H9 (cell line): ENCODE measurements around the gene C1orf56. TPM values are rescaled to one million over a fixed set of nuclear protein-coding genes. Genes with fewer than 3 reads are reported as not detected.

ENCODE experiments used
- DNase-seq: peaks from one replicate; pipeline ENCODE4 v3.0.0-alpha.2; 2017
- H2AFZ ChIP-seq: one replicate; pipeline ENCODE4 v1.6.1; 2013; ENCODE audit warnings: mild to moderate bottlenecking, low read length, control low read depth, moderate library complexity
- H2AK5ac ChIP-seq: 2 replicates; pipeline ENCODE4 v1.6.1; 2013; ENCODE audit warnings: low read length, control low read depth, mixed read lengths; ENCODE audit not compliant: insufficient read length
- H2BK120ac ChIP-seq: one replicate; pipeline ENCODE4 v1.6.1; 2013; ENCODE audit warnings: low read depth, mild to moderate bottlenecking, low read length, control low read depth, inconsistent platforms; ENCODE audit not compliant: poor library complexity, severe bottlenecking
- H2BK12ac ChIP-seq: 2 replicates; pipeline ENCODE4 v1.6.1; 2013; ENCODE audit warnings: low read length, control low read depth, mixed read lengths, low read depth; ENCODE audit not compliant: insufficient read length
- H2BK15ac ChIP-seq: 2 replicates; pipeline ENCODE4 v1.6.1; 2013; ENCODE audit warnings: low read depth, low read length, control low read depth
- H2BK20ac ChIP-seq: one replicate; pipeline ENCODE4 v1.6.1; 2013; ENCODE audit warnings: low read depth, mild to moderate bottlenecking, low read length, control low read depth, inconsistent platforms; ENCODE audit not compliant: poor library complexity, severe bottlenecking
- H2BK5ac ChIP-seq: 2 replicates; pipeline ENCODE4 v1.6.1; 2013; ENCODE audit warnings: low read length, control low read depth, mixed read lengths; ENCODE audit not compliant: insufficient read length
- H3K14ac ChIP-seq: 2 replicates; pipeline ENCODE4 v1.6.1; 2013; ENCODE audit warnings: low read length, control low read depth; ENCODE audit not compliant: insufficient read depth
- H3K18ac ChIP-seq: 2 replicates; pipeline ENCODE4 v1.6.1; 2013; ENCODE audit warnings: low read depth, mild to moderate bottlenecking, mixed read lengths, low read length, control low read depth; ENCODE audit not compliant: insufficient read length
- H3K23ac ChIP-seq: 2 replicates; pipeline ENCODE4 v1.6.1; 2013; ENCODE audit warnings: low read length, control low read depth, mixed read lengths, low read depth; ENCODE audit not compliant: insufficient read length
- H3K23me2 ChIP-seq: 2 replicates; pipeline ENCODE4 v1.6.1; 2013; ENCODE audit warnings: low read depth, mild to moderate bottlenecking, mixed read lengths, low read length, control low read depth; ENCODE audit not compliant: insufficient read length, poor library complexity, severe bottlenecking
- H3K27ac ChIP-seq: 2 replicates; pipeline ENCODE4 v1.5.1; 2013; ENCODE audit warnings: low read length, control low read depth, mixed read lengths, low read depth; ENCODE audit not compliant: insufficient read length
- H3K27me3 ChIP-seq: 2 replicates; pipeline ENCODE4 v1.6.1; 2013; ENCODE audit warnings: low read length, control low read depth, inconsistent platforms; ENCODE audit not compliant: insufficient read depth
- H3K4ac ChIP-seq: 2 replicates; pipeline ENCODE4 v1.6.1; 2013; ENCODE audit warnings: low read depth, mild to moderate bottlenecking, control low read depth, inconsistent platforms, low read length, moderate library complexity
- H3K4me1 ChIP-seq: 2 replicates; pipeline ENCODE4 v1.6.1; 2013; ENCODE audit warnings: low read length, control low read depth, inconsistent platforms; ENCODE audit not compliant: insufficient read depth
- H3K4me2 ChIP-seq: 2 replicates; pipeline ENCODE4 v1.6.1; 2013; ENCODE audit warnings: low read length, control low read depth, mixed read lengths; ENCODE audit not compliant: insufficient read length, insufficient read depth
- H3K56ac ChIP-seq: 2 replicates; pipeline ENCODE4 v1.6.1; 2013; ENCODE audit warnings: low read depth, mild to moderate bottlenecking, mixed read lengths, low read length, control low read depth; ENCODE audit not compliant: insufficient read length
- H3K79me1 ChIP-seq: 2 replicates; pipeline ENCODE4 v1.6.1; 2013; ENCODE audit warnings: low read depth, mild to moderate bottlenecking, moderate library complexity, low read length, control low read depth, inconsistent platforms; ENCODE audit not compliant: insufficient read depth, poor library complexity, severe bottlenecking
- H3K79me2 ChIP-seq: 2 replicates; pipeline ENCODE4 v1.6.1; 2013; ENCODE audit warnings: low read length, control low read depth, inconsistent platforms; ENCODE audit not compliant: insufficient read depth
- H3K9ac ChIP-seq: 2 replicates; pipeline ENCODE4 v1.6.1; 2013; ENCODE audit warnings: low read length, control low read depth, mixed read lengths; ENCODE audit not compliant: insufficient read length; ENCODE audit errors: extremely low read depth
- H3K9me3 ChIP-seq: one replicate; pipeline ENCODE4 v1.6.1; 2013; ENCODE audit warnings: low read depth, low read length, inconsistent platforms; ENCODE audit not compliant: control insufficient read depth
- H3T11ph ChIP-seq: one replicate; pipeline ENCODE4 v1.6.1; 2013; ENCODE audit warnings: mild to moderate bottlenecking, low read length, control low read depth, inconsistent platforms
- H4K20me1 ChIP-seq: one replicate; pipeline ENCODE4 v1.6.1; 2013; ENCODE audit not compliant: control insufficient read depth, insufficient read length, insufficient read depth
- H4K5ac ChIP-seq: 2 replicates; pipeline ENCODE4 v1.6.1; 2013; ENCODE audit warnings: low read depth, mild to moderate bottlenecking, mixed read lengths, low read length, control low read depth; ENCODE audit not compliant: insufficient read length
- H4K8ac ChIP-seq: replicated peaks from 2 replicates; pipeline ENCODE4 v1.6.1; 2013; ENCODE audit warnings: low read length, control low read depth, mixed read lengths, low read depth; ENCODE audit not compliant: insufficient read length
- H4K91ac ChIP-seq: 2 replicates; pipeline ENCODE4 v1.6.1; 2013; ENCODE audit warnings: low read depth, mild to moderate bottlenecking, moderate library complexity, mixed read lengths, low read length, control low read depth; ENCODE audit not compliant: insufficient read length
- H3K27ac Mint-ChIP-seq, 3 experiments: 2 replicates in 2 of 3; 3 replicates in 1 of 3; pipeline ENCODE4 v1.8.0; 2020 to 2021; ENCODE audit warnings: mixed read lengths in 3 of 3, mild to moderate bottlenecking in 1 of 3, moderate library complexity in 1 of 3
- H3K27me3 Mint-ChIP-seq: 2 replicates; pipeline ENCODE4 v1.8.0; 2021; ENCODE audit warnings: low read depth, mild to moderate bottlenecking, moderate library complexity, mixed read lengths
- H3K36me3 Mint-ChIP-seq, 3 experiments: 2 replicates in 2 of 3; 3 replicates in 1 of 3; pipeline ENCODE4 v1.8.0; 2020 to 2021; ENCODE audit warnings: low read depth in 3 of 3, mixed read lengths in 3 of 3; ENCODE audit not compliant: insufficient read depth in 1 of 3
- H3K4me1 Mint-ChIP-seq, 2 experiments: 2 replicates each; pipeline ENCODE4 v1.8.0; 2020; ENCODE audit warnings: mixed read lengths in 2 of 2
- H3K4me3 Mint-ChIP-seq, 2 experiments: 2 replicates in 1 of 2; 3 replicates in 1 of 2; pipeline ENCODE4 v1.8.0; 2020 to 2021; ENCODE audit warnings: mild to moderate bottlenecking in 2 of 2, mixed read lengths in 2 of 2, moderate library complexity in 1 of 2
- H3K9me3 Mint-ChIP-seq, 2 experiments: 2 replicates in 1 of 2; 3 replicates in 1 of 2; pipeline ENCODE4 v1.8.0; 2020; ENCODE audit warnings: mild to moderate bottlenecking in 2 of 2, mixed read lengths in 2 of 2, moderate library complexity in 1 of 2
- total RNA-seq: library from RNA; stranded (reverse); gene quantifications from 2 replicates; pipeline ENCODE4 v1.2.1, GENCODE V29; 2021
- TF ChIP-seq, protein P1 (sequence below): fragments of 200-600 bp; sonication (generic); conservative IDR thresholded peaks from 3 replicates; pipeline ENCODE4 v1.8.0; 2021; ENCODE audit warnings: antibody characterized with exemption, mild to moderate bottlenecking

The C1orf56 gene
- total RNA-seq, 1 experiment from 2014 or later, result 4.8 TPM

DNA sequence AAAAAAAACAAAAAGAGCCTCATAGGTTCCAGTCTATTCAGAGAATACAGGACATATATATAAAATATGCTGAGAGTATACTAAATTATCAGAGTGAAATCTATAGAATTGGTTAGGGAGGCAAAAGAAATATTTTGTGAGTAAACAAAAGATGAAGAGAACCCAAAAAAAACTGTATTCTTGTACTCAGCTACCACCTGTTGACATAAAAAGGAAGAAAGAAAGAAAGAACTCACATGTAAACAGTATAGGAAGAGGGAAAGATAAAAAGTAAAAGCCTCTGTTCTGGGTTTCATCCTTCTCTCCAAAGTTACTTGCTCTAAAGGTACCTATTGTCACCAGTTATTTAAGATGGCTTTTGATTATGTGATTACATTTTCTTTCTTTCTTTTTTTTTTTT lies 21.1 kb upstream of the C1orf56 start:
- no peak overlapping the region for H3K27ac Mint-ChIP-seq
- no peak overlapping the region for H2AK5ac ChIP-seq
- H4K91ac ChIP-seq, result no peak overlapping the region

More for the DNA sequence above, 21.1 kb upstream of the C1orf56 start:
- no peaks in the 10 kb centered on the region for H3K27me3 Mint-ChIP-seq
- Histone ChIP-seq H3K14ac (no peak overlapping the region), H3K4me2 (no peak overlapping the region), H4K20me1 (no peaks in the 10 kb centered on the region), H3T11ph (no peak overlapping the region), H2BK5ac (no peak overlapping the region), H3K9ac (no peak overlapping the region), H2AFZ (no peak overlapping the region), H3K4me1 (no peaks in the 10 kb centered on the region), H3K79me2 (no peaks in the 10 kb centered on the region), H2BK15ac (no peak overlapping the region), H2BK20ac (no peak overlapping the region), H2BK120ac (no peak overlapping the region), H3K23me2 (no peaks in the 10 kb centered on the region), H2BK12ac (no peak overlapping the region), H4K8ac (no peak overlapping the region), H3K4ac (no peak overlapping the region), H4K5ac (no peak overlapping the region), H3K56ac (no peak overlapping the region), H3K79me1 (no peaks in the 10 kb centered on the region), H3K9me3 (no peaks in the 10 kb centered on the region), H3K27ac (no peak overlapping the region), H3K23ac (no peak overlapping the region), H3K27me3 (no peaks in the 10 kb centered on the region), H3K18ac (no peak overlapping the region)
- TF ChIP-seq, protein P1, sequence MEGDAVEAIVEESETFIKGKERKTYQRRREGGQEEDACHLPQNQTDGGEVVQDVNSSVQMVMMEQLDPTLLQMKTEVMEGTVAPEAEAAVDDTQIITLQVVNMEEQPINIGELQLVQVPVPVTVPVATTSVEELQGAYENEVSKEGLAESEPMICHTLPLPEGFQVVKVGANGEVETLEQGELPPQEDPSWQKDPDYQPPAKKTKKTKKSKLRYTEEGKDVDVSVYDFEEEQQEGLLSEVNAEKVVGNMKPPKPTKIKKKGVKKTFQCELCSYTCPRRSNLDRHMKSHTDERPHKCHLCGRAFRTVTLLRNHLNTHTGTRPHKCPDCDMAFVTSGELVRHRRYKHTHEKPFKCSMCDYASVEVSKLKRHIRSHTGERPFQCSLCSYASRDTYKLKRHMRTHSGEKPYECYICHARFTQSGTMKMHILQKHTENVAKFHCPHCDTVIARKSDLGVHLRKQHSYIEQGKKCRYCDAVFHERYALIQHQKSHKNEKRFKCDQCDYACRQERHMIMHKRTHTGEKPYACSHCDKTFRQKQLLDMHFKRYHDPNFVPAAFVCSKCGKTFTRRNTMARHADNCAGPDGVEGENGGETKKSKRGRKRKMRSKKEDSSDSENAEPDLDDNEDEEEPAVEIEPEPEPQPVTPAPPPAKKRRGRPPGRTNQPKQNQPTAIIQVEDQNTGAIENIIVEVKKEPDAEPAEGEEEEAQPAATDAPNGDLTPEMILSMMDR, result no peak
- no peaks in the 10 kb centered on the region for H3K9me3 Mint-ChIP-seq
- no peak for DNase-seq
- H3K4me1 Mint-ChIP-seq, result peaks cover 0 to 5% of the 10 kb centered on the region in 2 experiments; a peak in 2 of 4 replicates
- H3K4me3 Mint-ChIP-seq, result no peak overlapping the region
- peaks cover 19 to 49% (median 48%) of the 10 kb centered on the region in 3 experiments for H3K36me3 Mint-ChIP-seq
